Stimulated activated CD8-positive, alpha-beta memory T cell treated with anti-CD3 and anti-CD28 coated beads, Interleukin-4, amount 100 ng/mL, for 4 hours (primary cell): ENCODE results near the gene DISC1.

Experiments
- DNase-seq, 2 donors: peaks; one replicate each; pipeline ENCODE4 v3.0.0-alpha.2; 2020; ENCODE audit warnings: low read depth in 2 of 2, low spot score in 1 of 2

DISC1 gene

GRCh38 chr1:231806623-231807495 lies 180.3 kb downstream of the DISC1 start:
- no peak for DNase-seq

- no peak for DNase-seq
Measured at GRCh38 chr1:231807541-231807940, 181.0 kb downstream of the DISC1 start.

DNA sequence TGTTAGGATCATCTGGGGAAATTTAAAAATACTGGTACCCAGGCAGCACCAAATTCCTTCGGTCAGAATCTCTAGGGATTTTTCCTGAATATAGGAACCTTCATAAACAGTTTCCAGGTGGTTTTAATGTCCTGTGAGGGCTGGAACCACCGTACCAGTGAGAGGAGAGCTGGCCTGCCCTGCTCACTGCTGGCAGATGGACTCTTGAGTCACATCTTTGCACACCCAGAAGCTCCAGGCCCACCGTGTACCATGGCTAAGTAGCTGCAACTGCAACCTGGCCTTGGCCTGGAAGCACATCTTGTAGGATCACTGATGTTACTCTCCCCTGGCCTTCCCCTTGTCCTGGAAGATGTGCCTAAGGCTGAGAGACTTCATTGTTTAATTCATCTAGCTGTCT lies 181.5 kb downstream of the DISC1 start:
- DNase-seq: no peak

GRCh38 chr1:231808990-231809389 lies 182.4 kb downstream of the DISC1 start:
- DNase-seq: no peak

DNA sequence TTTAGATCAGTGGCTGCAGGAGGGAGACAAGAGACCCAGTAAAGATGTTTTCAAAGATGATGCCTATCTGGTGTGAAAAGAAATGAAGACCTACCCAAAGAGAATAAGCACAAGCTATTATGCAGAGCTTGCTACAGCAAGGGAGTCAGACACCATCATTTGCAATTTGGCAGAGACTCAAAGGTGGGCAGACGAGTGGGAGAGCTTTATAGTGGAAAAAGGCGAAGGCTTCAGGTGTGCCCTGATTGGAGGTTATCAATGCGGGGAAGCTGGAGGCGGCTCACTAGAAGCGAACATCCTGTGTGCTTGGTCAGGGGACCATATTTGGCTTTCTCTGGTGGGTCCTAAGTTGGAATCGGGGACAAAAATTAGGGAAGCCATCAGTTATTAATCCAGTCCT lies 183.8 kb downstream of the DISC1 start:
- no peak for DNase-seq

- DNase-seq: no peak
Measured at GRCh38 chr1:231814021-231814420, 187.4 kb downstream of the DISC1 start.

DNA sequence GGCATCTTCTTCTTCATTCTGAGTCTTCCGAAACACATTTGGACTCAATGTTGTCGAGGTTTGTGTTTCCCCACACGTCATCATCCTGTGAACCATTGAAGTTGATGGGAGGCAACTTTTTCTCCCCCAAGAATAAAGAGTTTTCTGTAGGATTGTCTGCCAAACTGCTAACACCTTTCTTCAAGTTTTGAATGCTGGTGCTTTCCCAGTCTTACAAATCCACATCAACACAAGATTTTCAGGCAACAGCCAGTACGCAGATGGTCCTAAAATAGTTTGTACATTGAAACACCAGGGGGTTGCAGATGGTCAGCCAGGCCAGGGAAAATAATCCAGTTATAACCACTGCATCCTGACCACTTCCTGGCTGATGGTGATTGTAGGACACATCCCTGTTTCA lies 187.9 kb downstream of the DISC1 start:
- DNase-seq: no peak

DNA sequence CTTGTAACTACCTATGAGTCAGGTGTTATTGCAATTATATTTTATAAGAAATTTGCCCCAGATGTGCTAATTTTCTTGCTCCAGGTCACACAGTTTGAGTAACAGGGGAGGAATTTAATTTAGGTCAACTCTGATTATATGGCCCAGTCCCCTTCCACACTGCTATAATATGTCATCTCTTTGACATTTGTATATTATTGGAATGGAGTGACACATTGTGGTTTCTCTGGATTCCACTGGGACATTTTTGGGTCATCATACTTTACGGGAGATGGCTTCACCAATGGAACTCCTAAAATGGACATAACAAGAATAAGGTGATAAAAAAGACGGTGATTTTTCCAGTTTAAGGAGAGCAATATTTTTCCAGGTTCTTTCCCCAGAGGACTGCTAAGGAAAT lies 191.2 kb downstream of the DISC1 start:
- no peak for DNase-seq

- no peak for DNase-seq
Measured at GRCh38 chr1:231818337-231818736, 191.7 kb downstream of the DISC1 start.

DNA sequence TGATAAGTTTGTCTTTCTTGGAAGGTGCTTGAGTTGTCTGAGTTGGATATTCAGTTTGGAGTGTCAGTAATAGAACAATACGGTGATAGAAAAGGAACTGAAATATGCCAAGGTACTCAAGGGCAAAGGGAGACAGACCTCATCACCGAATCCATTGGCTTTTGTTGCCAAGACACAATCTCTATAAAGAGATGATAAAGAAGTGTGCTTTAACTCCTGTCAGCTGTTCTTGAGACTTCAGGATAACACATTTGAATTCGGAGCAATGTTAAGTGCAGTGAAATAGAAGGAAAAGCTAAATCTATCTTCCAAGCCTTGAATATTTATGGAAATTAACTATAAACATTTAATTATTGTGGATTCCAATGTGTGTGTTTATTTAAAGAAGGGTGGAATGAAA lies 194.7 kb downstream of the DISC1 start:
- no peak for DNase-seq

GRCh38 chr1:231822041-231822440 lies 195.5 kb downstream of the DISC1 start:
- DNase-seq: no peak

DNA sequence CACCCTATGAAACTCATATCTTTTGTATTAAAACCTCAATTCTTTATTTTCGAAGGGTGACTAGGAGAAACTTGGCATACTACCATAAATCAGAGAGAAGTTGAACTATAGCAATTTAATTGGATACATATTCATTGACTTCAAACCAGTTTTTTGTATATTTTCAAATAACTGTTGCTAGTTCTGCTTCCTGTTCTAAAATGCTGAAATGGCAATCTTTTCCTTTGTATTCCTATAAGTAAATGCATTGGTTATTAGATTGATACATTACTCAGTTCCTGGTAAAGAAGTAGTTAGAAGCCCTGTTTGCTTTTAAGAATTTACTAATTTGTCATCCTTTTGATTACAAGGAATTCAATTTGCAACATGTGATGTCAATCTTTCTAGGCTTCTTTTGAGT lies 200.0 kb downstream of the DISC1 start:
- no peak for DNase-seq

- no peak for DNase-seq
Measured at GRCh38 chr1:231827337-231828105, 200.9 kb downstream of the DISC1 start.

DNA sequence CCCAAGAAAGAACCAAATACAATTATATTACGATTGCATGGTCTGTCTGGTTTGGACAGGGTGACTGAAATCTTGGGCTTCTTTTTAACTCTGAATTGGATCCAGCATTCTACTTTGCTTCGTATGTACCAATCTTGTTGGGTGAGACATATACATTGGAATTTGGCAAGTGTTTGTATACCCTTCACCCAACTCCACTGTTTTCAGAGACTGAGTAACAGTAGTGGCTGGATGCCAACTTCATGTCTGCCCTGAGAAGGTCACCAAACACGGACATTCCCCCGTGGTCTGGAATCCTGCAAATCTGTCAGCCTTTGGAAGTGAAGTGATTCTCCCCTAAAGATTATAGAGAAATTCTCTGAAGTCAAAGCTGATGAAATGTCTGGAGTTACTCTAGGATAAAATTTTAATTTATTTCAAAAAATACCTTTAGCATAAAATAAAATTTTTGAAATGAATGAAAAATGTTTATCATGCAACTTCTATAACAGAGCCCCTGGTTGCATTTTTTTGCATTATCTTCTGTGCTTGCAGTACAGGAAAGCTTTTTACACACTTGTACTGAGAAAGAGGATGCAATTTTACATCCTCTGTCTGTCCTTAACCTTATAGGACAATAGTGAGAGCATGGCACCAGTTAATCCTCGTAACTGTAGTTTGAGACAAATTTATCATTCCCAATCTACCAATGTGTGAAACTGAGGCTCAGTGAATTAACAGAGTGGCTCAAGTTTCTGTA lies 201.8 kb downstream of the DISC1 start:
- DNase-seq: no peak

DNA sequence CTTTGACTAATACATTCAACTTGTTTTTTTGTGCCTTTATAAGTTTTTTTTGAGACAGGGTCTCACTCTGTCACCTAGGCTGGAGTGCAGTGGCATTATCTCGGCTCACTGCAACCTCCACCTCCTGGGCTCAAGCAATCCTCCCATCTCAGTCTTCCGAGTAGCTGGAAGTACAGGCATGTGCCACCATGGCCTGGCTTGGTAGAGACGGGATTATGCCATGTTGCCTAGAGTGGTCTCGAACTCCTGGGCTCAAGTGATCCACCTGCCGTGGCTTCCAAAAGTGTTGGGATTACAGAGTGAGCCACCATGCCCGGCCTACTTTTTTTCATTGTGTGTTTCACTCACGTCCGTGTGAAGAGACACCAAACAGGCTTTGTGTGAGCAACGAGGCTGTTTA lies 202.7 kb downstream of the DISC1 start:
- DNase-seq: no peak

DNA sequence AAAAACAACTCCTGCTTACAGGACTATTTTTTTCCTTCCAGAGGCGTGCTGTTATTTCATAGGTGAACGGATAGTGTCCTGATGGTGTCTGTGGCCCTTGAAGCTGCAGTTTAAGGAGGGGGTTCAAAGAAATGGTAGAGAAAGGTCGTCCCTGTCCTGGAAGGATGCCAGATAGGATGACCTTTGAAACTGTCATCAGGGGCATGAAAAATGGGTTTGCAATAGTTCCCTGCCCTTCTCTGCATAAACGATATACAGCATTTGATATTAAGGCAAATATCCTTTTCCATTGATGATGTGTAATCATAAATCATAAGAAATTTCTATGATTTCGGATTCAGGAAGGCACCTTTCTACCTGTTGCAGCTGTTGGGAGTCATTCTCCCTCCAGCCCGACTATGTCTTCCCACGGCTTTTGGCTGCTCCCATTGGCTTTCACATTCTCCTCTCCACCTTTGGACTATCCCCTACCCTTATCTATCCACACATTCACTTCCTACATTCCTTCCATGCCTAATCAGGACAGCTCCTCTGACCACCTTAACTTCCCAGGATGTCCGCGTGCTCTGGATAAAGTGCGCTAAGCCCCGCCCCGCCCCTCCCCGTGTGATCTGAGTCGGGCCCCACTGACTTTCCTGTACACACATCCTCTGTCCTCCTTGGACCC lies 209.8 kb downstream of the DISC1 start:
- no peak for DNase-seq

DNA sequence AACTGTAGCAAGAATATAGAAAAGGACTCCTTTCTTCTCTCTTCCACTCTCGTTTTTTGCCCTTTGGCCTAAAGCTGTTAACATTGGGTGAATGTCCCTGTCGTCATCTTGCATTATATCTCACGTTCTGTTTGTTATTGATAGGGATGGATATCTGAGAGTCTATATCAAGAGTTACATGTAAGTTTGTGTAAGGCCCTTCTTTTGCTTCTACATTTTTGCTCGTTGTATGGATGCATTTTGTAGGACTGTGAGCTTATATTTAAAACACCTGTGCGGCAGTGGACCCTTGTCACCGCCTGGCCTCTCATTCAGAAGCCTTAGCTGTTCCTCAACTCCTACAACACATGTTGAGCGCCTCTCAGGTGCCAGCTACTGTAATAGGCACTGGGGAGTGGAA lies 211.9 kb downstream of the DISC1 start:
- DNase-seq: no peak

DNA sequence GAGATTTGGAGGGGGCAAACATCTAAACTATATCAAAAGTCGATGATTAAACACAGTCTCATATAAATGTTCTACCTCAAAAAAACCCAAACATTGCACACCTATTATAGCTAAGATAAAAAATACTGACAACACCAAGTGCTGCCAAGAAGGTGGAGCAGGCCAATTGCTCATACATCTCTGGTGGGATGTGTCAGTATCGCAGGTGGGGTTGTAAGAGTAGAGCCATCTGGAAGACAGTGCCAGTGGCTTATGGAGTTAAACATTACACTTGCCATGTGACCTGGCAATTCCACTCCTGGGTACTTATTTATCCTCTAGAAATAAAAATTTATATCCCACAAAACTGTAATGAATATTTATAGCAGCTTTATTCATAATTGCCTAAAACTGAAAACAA lies 213.4 kb downstream of the DISC1 start:
- DNase-seq: no peak

GRCh38 chr1:231841616-231842344 lies 215.2 kb downstream of the DISC1 start:
- DNase-seq: no peak

DNA sequence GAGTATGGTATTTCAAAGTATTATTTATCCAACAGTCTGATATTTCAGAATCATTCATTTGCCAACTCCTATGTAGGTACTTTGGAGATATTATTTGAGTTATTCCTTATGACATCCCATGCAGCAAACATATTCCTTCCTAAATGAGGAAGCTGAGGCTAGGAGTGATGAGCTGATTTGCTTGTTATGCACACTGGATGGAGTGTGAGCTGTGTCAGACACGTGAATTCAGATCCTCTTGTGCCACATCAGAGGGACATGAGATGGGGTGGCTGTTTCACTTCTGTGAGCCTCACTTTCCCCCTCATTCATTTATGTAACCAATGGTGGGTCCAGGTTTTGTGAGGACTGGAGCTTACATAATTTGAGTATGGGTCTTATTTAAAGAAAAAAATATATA lies 215.9 kb downstream of the DISC1 start:
- DNase-seq: no peak
